Measurements from ENCODE around the gene SCRN2. TPM values are rescaled to one million over a fixed set of nuclear protein-coding genes. Genes with fewer than 3 reads are reported as not detected.

The SCRN2 gene
- total and polyA plus RNA-seq, 2 of the 13 experiments (the other 11 are each of a cell fraction or from before 2014, with no cell fraction given), result 21.7 to 29.5 TPM

DNA sequence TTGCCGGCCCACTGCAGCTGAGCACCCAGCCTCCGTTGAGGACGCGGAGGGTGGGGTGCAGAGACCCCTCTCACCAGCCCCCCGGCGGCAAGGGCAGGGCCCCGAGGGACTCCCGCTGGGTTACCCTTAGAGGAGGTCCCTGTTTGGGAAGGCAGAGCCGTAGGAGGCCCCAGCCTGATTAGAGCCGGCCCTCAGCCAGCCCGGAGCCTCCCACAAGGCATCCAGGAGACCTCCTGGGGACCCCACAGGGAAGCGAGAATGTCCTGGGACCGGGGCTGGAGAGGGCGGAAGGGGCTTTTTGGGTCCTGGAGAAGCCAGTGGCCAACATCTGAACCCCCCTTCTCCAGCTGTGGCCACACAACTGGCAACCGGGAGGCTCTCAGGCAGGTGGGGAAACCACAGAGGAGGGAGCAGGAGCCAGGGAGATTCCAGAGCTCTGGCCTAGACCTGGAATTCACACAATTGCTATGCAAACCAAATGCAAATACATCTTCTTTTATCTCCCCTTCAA is 31.6 kb upstream of the SCRN2 start (continued):
- TF ChIP-seq, protein P1, sequence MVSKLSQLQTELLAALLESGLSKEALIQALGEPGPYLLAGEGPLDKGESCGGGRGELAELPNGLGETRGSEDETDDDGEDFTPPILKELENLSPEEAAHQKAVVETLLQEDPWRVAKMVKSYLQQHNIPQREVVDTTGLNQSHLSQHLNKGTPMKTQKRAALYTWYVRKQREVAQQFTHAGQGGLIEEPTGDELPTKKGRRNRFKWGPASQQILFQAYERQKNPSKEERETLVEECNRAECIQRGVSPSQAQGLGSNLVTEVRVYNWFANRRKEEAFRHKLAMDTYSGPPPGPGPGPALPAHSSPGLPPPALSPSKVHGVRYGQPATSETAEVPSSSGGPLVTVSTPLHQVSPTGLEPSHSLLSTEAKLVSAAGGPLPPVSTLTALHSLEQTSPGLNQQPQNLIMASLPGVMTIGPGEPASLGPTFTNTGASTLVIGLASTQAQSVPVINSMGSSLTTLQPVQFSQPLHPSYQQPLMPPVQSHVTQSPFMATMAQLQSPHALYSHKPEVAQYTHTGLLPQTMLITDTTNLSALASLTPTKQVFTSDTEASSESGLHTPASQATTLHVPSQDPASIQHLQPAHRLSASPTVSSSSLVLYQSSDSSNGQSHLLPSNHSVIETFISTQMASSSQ (IDR thresholded peaks at IDR 0.05; ENCODE audit: low read depth), result no peak
- TF ChIP-seq, protein P1 (CRISPR knock-in tag; IDR thresholded peaks at IDR 0.05; ENCODE audit: borderline replicate concordance), result no peak
- no peak for TF ChIP-seq HNRNPLL (IDR thresholded peaks at IDR 0.05; ENCODE audit: low read depth, low read length, poor library complexity, severe bottlenecking)

DNA sequence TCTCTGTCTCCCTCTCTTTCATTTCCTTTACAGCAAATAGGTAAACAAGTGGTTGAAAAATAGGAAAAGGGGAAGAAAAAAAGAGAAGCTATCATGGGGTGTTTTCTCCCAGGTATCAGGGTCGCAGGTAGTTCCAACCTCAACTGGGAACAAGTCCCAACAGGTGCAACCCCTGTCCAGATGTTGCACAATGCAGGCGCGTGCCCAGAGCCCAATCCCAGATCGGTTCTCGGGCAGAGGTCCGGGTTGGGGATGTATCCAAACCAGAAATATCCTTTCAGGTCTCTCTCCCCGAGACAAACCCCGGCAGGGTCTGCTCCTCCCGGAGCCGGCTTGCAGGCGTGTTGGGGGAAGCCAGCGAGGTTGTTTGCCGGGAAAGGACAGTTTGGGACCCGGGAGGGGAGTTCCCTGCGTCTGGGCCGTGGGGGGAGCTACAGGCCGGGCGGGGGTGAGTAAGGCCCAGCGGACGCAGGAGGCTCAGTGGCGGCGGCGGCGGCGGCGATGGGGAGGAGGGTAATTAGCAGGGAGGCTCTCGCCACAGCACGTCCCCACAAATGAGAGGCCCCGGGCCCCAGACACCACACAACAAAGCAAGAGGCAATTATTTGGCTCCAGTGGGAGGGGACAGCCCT is 31.1 kb upstream of the SCRN2 start:
- H3K4me1 ChIP-seq (ENCODE audit: insufficient read depth, low read length), result peaks cover 6% of the 10 kb centered on the region
- H3K27me3 ChIP-seq (ENCODE audit: control insufficient read depth in 1 of 2, insufficient read depth in 2 of 2, low read length in 2 of 2), result peaks cover 5 to 44% of the 10 kb centered on the region in 2 experiments
- H3K79me2 ChIP-seq (ENCODE audit: insufficient read depth, low read length), result no peaks in the 10 kb centered on the region
- in situ Hi-C loops (cut with HindIII; ENCODE audit: extremely low pct_ligation_motif_present, low pct_unique_long_range_greater_than_20kb) (no loop called here), intact Hi-C loops (cut with micrococcal nuclease; ENCODE audit: unreplicated experiment) (loop anchor here (5.0 kb wide), 1 partner anchor 650 kb away; no protein-coding TSS in a partner anchor)
- CTCF ChIA-PET (ENCODE audit: low intra/inter-chr PET ratio, low total read pairs), result no interaction called here
- FAIRE-seq (no peak), DNase-seq (ENCODE audit: low spot score) (no peak), ATAC-seq (no peak)
- no peaks in the 10 kb centered on the region for H3K9me3 ChIP-seq (ENCODE audit: low read length)
- H3K36me3 ChIP-seq (replicated peaks in 1 of 2; ENCODE audit: control insufficient read depth in 1 of 2, insufficient read depth in 2 of 2, low read length in 2 of 2), result no peaks in the 10 kb centered on the region
- no TSS peak for BruUV-seq (replicated peaks)
- no peak overlapping the region for H2AFZ ChIP-seq (ENCODE audit: low read length)
- H3K27ac ChIP-seq (ENCODE audit: extremely low read length, insufficient read depth, low read length), result no peak overlapping the region
- POLR2A ChIA-PET, result interaction anchor here (0.7 kb wide), 1 partner anchor 69 kb away, joined by 3 read pairs; the partner anchor contains the start of gene PNPO
- TF ChIP-seq SP5 (CRISPR knock-in tag; IDR thresholded peaks at IDR 0.05; ENCODE audit: borderline replicate concordance, low read depth), result no peak
- peak; percentile 46; the same call in 1 of the 2 replicates for TF ChIP-seq CEBPB (IDR thresholded peaks at IDR 0.05; ENCODE audit: borderline replicate concordance, low read depth, low read length)
- no peak overlapping the region for H3K4me3 ChIP-seq (replicated peaks in 1 of 3; ENCODE audit: insufficient read depth in 1 of 3, low read depth in 2 of 3, low read length in 3 of 3)
- no peak overlapping the region for H3K4me2 ChIP-seq (ENCODE audit: low read depth, low read length)
- H4K20me1 ChIP-seq (ENCODE audit: insufficient read depth, low read length), result no peaks in the 10 kb centered on the region
- H3K9ac ChIP-seq (ENCODE audit: insufficient read depth, low read depth, low read length), result no peak overlapping the region
- 66% methylated on average over 29 of the region's 29 CpGs for WGBS (ENCODE audit: low lambda C conversion rate)

Data from HepG2 (cell line).